HepG2 (cell line): Measurements from ENCODE around the gene AKR1C4. TPM values are rescaled to one million over a fixed set of nuclear protein-coding genes. Genes with fewer than 3 reads are reported as not detected.

Experiments
- AFF4 ChIP-seq: sonication (generic); formaldehyde crosslinking; IDR thresholded peaks from 2 replicates; pipeline ENCODE4 v1.4.0; 2020; ENCODE audit warnings: missing genetic modification reagents
- DNMT1 ChIP-seq: sonication (generic); formaldehyde crosslinking; IDR thresholded peaks from 2 replicates; pipeline ENCODE4 v1.5.1; 2020; ENCODE audit warnings: mild to moderate bottlenecking, missing genetic modification reagents
- NFAT5 ChIP-seq: sonication (generic); formaldehyde crosslinking; IDR thresholded peaks from 2 replicates; pipeline ENCODE4 v1.4.0; 2020; ENCODE audit warnings: missing genetic modification reagents
- NR2F2 ChIP-seq: IDR thresholded peaks from 2 replicates; pipeline ENCODE4 v1.6.1; 2012; ENCODE audit warnings: low read depth, inconsistent platforms, borderline replicate concordance
- PRDM15 ChIP-seq: sonication (generic); formaldehyde crosslinking; IDR thresholded peaks from 2 replicates; pipeline ENCODE4 v1.4.0; 2020; ENCODE audit warnings: missing genetic modification reagents
- RORA ChIP-seq: sonication (generic); formaldehyde crosslinking; IDR thresholded peaks from 2 replicates; pipeline ENCODE4 v1.5.0; 2020; ENCODE audit warnings: mild to moderate bottlenecking, missing genetic modification reagents, moderate library complexity
- TP53 ChIP-seq: sonication (generic); formaldehyde crosslinking; conservative IDR thresholded peaks from 2 replicates; pipeline ENCODE4 v1.4.0; 2020; ENCODE audit warnings: missing genetic modification reagents
- TRAFD1 ChIP-seq: sonication (generic); formaldehyde crosslinking; IDR thresholded peaks from 2 replicates; pipeline ENCODE4 v1.5.1; 2020; ENCODE audit warnings: missing genetic modification reagents, mild to moderate bottlenecking, borderline replicate concordance
- TSC22D2 ChIP-seq: sonication (generic); formaldehyde crosslinking; IDR thresholded peaks from 2 replicates; pipeline ENCODE4 v1.5.1; 2020; ENCODE audit warnings: missing genetic modification reagents, mild to moderate bottlenecking, borderline replicate concordance
- UBTF ChIP-seq: sonication (generic); formaldehyde crosslinking; IDR thresholded peaks from 2 replicates; pipeline ENCODE4 v1.4.0; 2020; ENCODE audit warnings: mild to moderate bottlenecking, missing genetic modification reagents
- ZNF552 ChIP-seq: sonication (generic); formaldehyde crosslinking; IDR thresholded peaks from 2 replicates; pipeline ENCODE4 v1.9.0; 2022; ENCODE audit warnings: missing genetic modification reagents, mild to moderate bottlenecking, borderline replicate concordance
- ZNF839 ChIP-seq: sonication (generic); formaldehyde crosslinking; IDR thresholded peaks from 2 replicates; pipeline ENCODE4 v1.4.0; 2020; ENCODE audit warnings: missing genetic modification reagents, mild to moderate bottlenecking, borderline replicate concordance
- polyA plus RNA-seq, 8 experiments: library from polyadenylated mRNA; depleted of rRNA in 3 of 8; stranded (reverse) in 7 of 8; unstranded in 1 of 8; fragments of >200 nt; fragmentation: Illumina TruSeq in 4 of 8; extraction: Trizol in 4 of 8; gene quantifications; 2 replicates each; pipeline versions ENCODE4 v1.2.1 to v1.2.3, GENCODE V29; 2011 to 2016; ENCODE audit warnings: low read depth in 4 of 8, missing spikeins in 1 of 8, mixed read lengths in 1 of 8; ENCODE audit not compliant: insufficient read depth in 1 of 8
- total RNA-seq, 5 experiments: library from RNA; depleted of rRNA; stranded (reverse); fragments of >200 nt; fragmentation: Illumina TruSeq; extraction: Trizol; gene quantifications; 2 replicates each; pipeline ENCODE4 v1.2.3, GENCODE V29; 2016; ENCODE audit warnings: low read depth in 1 of 5

The AKR1C4 gene
- total and polyA plus RNA-seq, 2 of the 13 experiments (the other 11 are each of a cell fraction or from before 2014, with no cell fraction given): 0.18 to 1.3 TPM

- TF ChIP-seq NR2F2: peak; percentile 77
- no peak for TF ChIP-seq ZNF839 (CRISPR knock-in tag)
- no peak for TF ChIP-seq UBTF
- 0 out of 2 replicates have a peak, but pooled peaks have one; percentile 49 for TF ChIP-seq RORA (CRISPR knock-in tag)
- TF ChIP-seq AFF4 (CRISPR knock-in tag): no peak
- TF ChIP-seq NFAT5: no peak
- TF ChIP-seq TSC22D2 (CRISPR knock-in tag): no peak
- no peak for TF ChIP-seq PRDM15 (CRISPR knock-in tag)
- no peak for TF ChIP-seq ZNF552 (CRISPR knock-in tag)
- TF ChIP-seq DNMT1 (CRISPR knock-in tag): no peak
- no peak for TF ChIP-seq TRAFD1 (CRISPR knock-in tag)
- TF ChIP-seq TP53: no peak
Measured at GRCh38 chr10:5243521-5243987, 46.9 kb downstream of the AKR1C4 start (continued).
